HG03469 (cell line): ENCODE measurements around the gene MARS1.
"Not testable (repeated sequence)": the region's sequence is repeated elsewhere in the genome, so short reads cannot be mapped to it uniquely, and the experiment has no call there.

Experiments used
- ATAC-seq: cut with Tn5 transposase; IDR thresholded peaks from one replicate; pipeline ENCODE4 v1.9.1; 2021; ENCODE audit warnings: mild to moderate bottlenecking, moderate library complexity, moderate number of reproducible peaks; ENCODE audit not compliant: unreplicated experiment

MARS1 gene

GRCh38 chr12:57515408-57515933 lies 27.6 kb downstream of the MARS1 start:
- no peak for ATAC-seq

- ATAC-seq = no peak
Measured at GRCh38 chr12:57515934-57516541, 28.2 kb downstream of the MARS1 start.

GRCh38 chr12:57516617-57517153 lies 28.8 kb downstream of the MARS1 start:
- no peak for ATAC-seq

GRCh38 chr12:57517187-57517586 lies 29.3 kb downstream of the MARS1 start:
- no peak for ATAC-seq

GRCh38 chr12:57517718-57518117 lies 29.9 kb downstream of the MARS1 start:
- not testable (repeated sequence) for ATAC-seq

GRCh38 chr12:57518176-57518919 lies 30.5 kb downstream of the MARS1 start:
- ATAC-seq = no peak

- no peak for ATAC-seq
Measured at GRCh38 chr12:57518920-57519795, 31.3 kb downstream of the MARS1 start.

GRCh38 chr12:57519796-57520052 lies 31.9 kb downstream of the MARS1 start:
- no peak for ATAC-seq

GRCh38 chr12:57520053-57520818 lies 32.4 kb downstream of the MARS1 start, which contains the start of gene DDIT3:
TSS of gene DDIT3 (minus strand) at chr12:57520514. CDS start at chr12:57517406, 3,108 bp downstream.
- ATAC-seq = peak; percentile 38

GRCh38 chr12:57521525-57522010 lies 33.7 kb downstream of the MARS1 start:
- ATAC-seq = no peak

GRCh38 chr12:57522011-57522886 lies 34.4 kb downstream of the MARS1 start, which contains the start of gene MBD6:
TSS of gene MBD6 (plus strand) at chr12:57522824. CDS start at chr12:57524304, 1,480 bp downstream.
- peak; percentile 28 for ATAC-seq

- ATAC-seq = no peak
Measured at GRCh38 chr12:57522887-57523705, 35.2 kb downstream of the MARS1 start.

GRCh38 chr12:57523706-57524614 lies 36.1 kb downstream of the MARS1 start:
- no peak for ATAC-seq

GRCh38 chr12:57524814-57525614 lies 37.1 kb downstream of the MARS1 start:
- ATAC-seq = no peak

GRCh38 chr12:57525615-57526383 lies 37.9 kb downstream of the MARS1 start:
- ATAC-seq = no peak
